H1 (cell line): ENCODE data around the gene PDIA2. TPM values are rescaled to one million over a fixed set of nuclear protein-coding genes. Genes with fewer than 3 reads are reported as not detected.

Experiments used
- CTCF ChIA-PET: fragments of 300-600 bp; sonication (Branson Sonifier 250); formaldehyde crosslinking; loops from one replicate; lab custom pipeline; 2021; ENCODE audit not compliant: partially characterized antibody; lab: Charles Lee
- POLR2A ChIA-PET: fragments of 300-600 bp; sonication (Branson Sonifier 250); formaldehyde crosslinking; loops from one replicate; lab custom pipeline; 2021; ENCODE audit warnings: inconsistent platforms; ENCODE audit not compliant: partially characterized antibody; lab: Charles Lee
- DNase-seq, 2 experiments: peaks; one replicate each; pipeline versions ENCODE4 v3.0.0 to v3.0.0-alpha.2; 2010 to 2022; ENCODE audit warnings: low spot score in 2 of 2, low read depth in 1 of 2, mixed read lengths in 1 of 2
- FAIRE-seq: peaks from 2 replicates; lab custom pipeline; 2011; peaks lifted over from hg19 to GRCh38; lab: Jason Lieb, UNC
- H2AFZ ChIP-seq: 2 replicates; pipeline ENCODE4 v1.8.1; 2012; ENCODE audit warnings: low read length, inconsistent platforms
- H2AK5ac ChIP-seq: 2 replicates; pipeline ENCODE4 v1.6.1; 2013; ENCODE audit warnings: low read depth, low read length
- H2BK120ac ChIP-seq: replicated peaks from 2 replicates; pipeline ENCODE3; 2013; ENCODE audit warnings: low read depth, low read length, inconsistent platforms
- H2BK12ac ChIP-seq: 2 replicates; pipeline ENCODE4 v1.6.1; 2013; ENCODE audit warnings: low read depth, low read length
- H2BK15ac ChIP-seq: 2 replicates; pipeline ENCODE4 v1.6.1; 2013; ENCODE audit warnings: low read length
- H2BK20ac ChIP-seq: 2 replicates; pipeline ENCODE4 v1.6.1; 2013; ENCODE audit warnings: low read length
- H2BK5ac ChIP-seq: 2 replicates; pipeline ENCODE4 v1.6.1; 2013; ENCODE audit warnings: low read depth, low read length
- H3K14ac ChIP-seq: 2 replicates; pipeline ENCODE4 v1.6.1; 2013; ENCODE audit warnings: inconsistent platforms; ENCODE audit not compliant: insufficient read length
- H3K18ac ChIP-seq: 2 replicates; pipeline ENCODE4 v1.6.1; 2013; ENCODE audit warnings: low read length; ENCODE audit errors: extremely low read depth
- H3K23ac ChIP-seq: 2 replicates; pipeline ENCODE4 v1.6.1; 2013; ENCODE audit warnings: inconsistent platforms; ENCODE audit not compliant: insufficient read length
- H3K23me2 ChIP-seq: 2 replicates; pipeline ENCODE4 v1.6.1; 2013; ENCODE audit warnings: low read depth, low read length
- H3K27ac ChIP-seq: 2 replicates; pipeline ENCODE4 v1.6.1; 2011; ENCODE audit warnings: low read depth, low read length, inconsistent platforms
- H3K27me3 ChIP-seq, 4 experiments: replicated peaks in 1 of 4; 1 replicate in 1 of 4; 2 replicates in 3 of 4; pipeline versions ENCODE4 v1.6.1 to v1.8.1; 2011 to 2013; ENCODE audit warnings: low read length in 3 of 4, mild to moderate bottlenecking in 3 of 4, inconsistent platforms in 2 of 4, mixed read lengths in 2 of 4, moderate library complexity in 1 of 4; ENCODE audit not compliant: control insufficient read depth in 3 of 4, insufficient read depth in 3 of 4; ENCODE audit errors: extremely low read depth in 1 of 4
- H3K36me3 ChIP-seq, 4 experiments: 2 replicates each; pipeline versions ENCODE4 v1.6.1 to v1.8.1; 2011 to 2013; ENCODE audit warnings: mild to moderate bottlenecking in 4 of 4, low read length in 3 of 4, moderate library complexity in 2 of 4, control low read depth in 1 of 4, inconsistent platforms in 1 of 4; ENCODE audit not compliant: insufficient read depth in 4 of 4, control insufficient read depth in 2 of 4
- H3K4ac ChIP-seq: replicated peaks from 2 replicates; pipeline ENCODE3; 2013; ENCODE audit warnings: low read length, low read depth, mixed read lengths, inconsistent platforms; ENCODE audit not compliant: insufficient read length
- H3K4me1 ChIP-seq, 4 experiments: replicated peaks in 1 of 4; 1 replicate in 1 of 4; 2 replicates in 3 of 4; pipeline versions ENCODE4 v1.6.1 to v1.8.1; 2011 to 2013; ENCODE audit warnings: low read length in 3 of 4, inconsistent platforms in 2 of 4, mixed read lengths in 1 of 4; ENCODE audit not compliant: insufficient read depth in 4 of 4, control insufficient read depth in 3 of 4
- H3K4me2 ChIP-seq, 2 experiments: 2 replicates each; pipeline versions ENCODE4 v1.6.1 to v1.8.1; 2011 to 2013; ENCODE audit warnings: low read depth in 2 of 2, low read length in 2 of 2, control low read depth in 1 of 2, inconsistent platforms in 1 of 2, mild to moderate bottlenecking in 1 of 2; ENCODE audit not compliant: insufficient read depth in 1 of 2
- H3K4me3 ChIP-seq, 4 experiments: fragments of 200-600, 300-600 bp in 1 of 4; sonication (generic), shearing (Covaris generic), sonication (Bioruptor Twin) in 1 of 4; 2 replicates each; pipeline versions ENCODE4 v1.5.1 to v1.8.1; 2011 to 2016; ENCODE audit warnings: low read length in 4 of 4, low read depth in 3 of 4, control low read depth in 2 of 4, inconsistent platforms in 2 of 4, mild to moderate bottlenecking in 2 of 4, mixed read lengths in 1 of 4, moderate library complexity in 1 of 4; ENCODE audit not compliant: insufficient read depth in 2 of 4; ENCODE audit errors: extremely low read depth in 1 of 4
- H3K56ac ChIP-seq: replicated peaks from 2 replicates; pipeline ENCODE3; 2013; ENCODE audit warnings: low read depth, mild to moderate bottlenecking, mixed read lengths, low read length, inconsistent platforms; ENCODE audit not compliant: insufficient read length
- H3K79me1 ChIP-seq: 2 replicates; pipeline ENCODE4 v1.6.1; 2013; ENCODE audit warnings: low read depth, low read length, control low read depth
- H3K79me2 ChIP-seq, 2 experiments: 2 replicates each; pipeline versions ENCODE4 v1.6.1 to v1.8.1; 2012 to 2013; ENCODE audit warnings: low read length in 2 of 2, mild to moderate bottlenecking in 2 of 2, inconsistent platforms in 1 of 2; ENCODE audit not compliant: insufficient read depth in 2 of 2, control insufficient read depth in 1 of 2
- H3K9ac ChIP-seq, 4 experiments: replicated peaks in 1 of 4; 1 replicate in 1 of 4; 2 replicates in 3 of 4; pipeline versions ENCODE4 v1.6.1 to v1.8.1; 2011 to 2013; ENCODE audit warnings: low read depth in 3 of 4, low read length in 3 of 4, control low read depth in 2 of 4, mild to moderate bottlenecking in 2 of 4, moderate library complexity in 2 of 4, inconsistent platforms in 1 of 4; ENCODE audit errors: extremely low read depth in 1 of 4
- H3K9me3 ChIP-seq, 2 experiments: 2 replicates each; pipeline versions ENCODE4 v1.6.1 to v1.8.1; 2012 to 2013; ENCODE audit warnings: mild to moderate bottlenecking in 2 of 2, moderate library complexity in 2 of 2, control low read depth in 1 of 2, inconsistent platforms in 1 of 2, low read depth in 1 of 2, low read length in 1 of 2, mixed read lengths in 1 of 2; ENCODE audit not compliant: insufficient read depth in 2 of 2
- H4K20me1 ChIP-seq, 2 experiments: replicated peaks in 1 of 2; 2 replicates each; pipeline versions ENCODE3 to v1.8.1; 2011 to 2013; ENCODE audit warnings: inconsistent platforms in 2 of 2, low read length in 2 of 2, mild to moderate bottlenecking in 1 of 2; ENCODE audit not compliant: insufficient read depth in 2 of 2, control insufficient read depth in 1 of 2
- H4K5ac ChIP-seq: 2 replicates; pipeline ENCODE4 v1.6.1; 2013; ENCODE audit warnings: low read length, low read depth, mixed read lengths, inconsistent platforms; ENCODE audit not compliant: insufficient read length
- H4K8ac ChIP-seq: 2 replicates; pipeline ENCODE4 v1.8.0; 2013; ENCODE audit warnings: mild to moderate bottlenecking, moderate library complexity, low read length, inconsistent platforms; ENCODE audit not compliant: insufficient read depth; ENCODE audit errors: extremely low read depth
- H4K91ac ChIP-seq: replicated peaks from 2 replicates; pipeline ENCODE3; 2013; ENCODE audit warnings: low read length, mixed read lengths, inconsistent platforms; ENCODE audit not compliant: insufficient read length
- GTF2F1 ChIP-seq: IDR thresholded peaks from 2 replicates; pipeline ENCODE4 v1.6.1; 2012; ENCODE audit warnings: low read depth, low read length, improper control_type of control experiment, borderline replicate concordance
- RXRA ChIP-seq: IDR thresholded peaks from 2 replicates; pipeline ENCODE4 v1.6.1; 2011; ENCODE audit warnings: low read depth, mild to moderate bottlenecking, low read length, moderate library complexity; ENCODE audit not compliant: insufficient read depth
- WGBS, 2 experiments: shearing (Covaris generic) in 1 of 2; methylation state at CpG; one replicate each; pipeline versions ENCODE4 v1.1.6 to v1.1.7; 2013 to 2015; ENCODE audit warnings: low lambda C conversion rate in 2 of 2, mixed read lengths in 2 of 2, inconsistent platforms in 1 of 2, low coverage in 1 of 2, missing lambda C conversion rate in 1 of 2; ENCODE audit not compliant: insufficient replicate concordance in 2 of 2, insufficient coverage in 1 of 2, insufficient read length in 1 of 2; ENCODE audit errors: extremely low coverage in 1 of 2, missing lambda C conversion rate in 1 of 2; 5-methylcytosine and 5-hydroxymethylcytosine counted together
- polyA plus RNA-seq, 7 experiments: library from polyadenylated mRNA; depleted of rRNA in 3 of 7; stranded (reverse) in 5 of 7; unstranded in 2 of 7; fragments of >200 nt in 5 of 7; fragments of 200-250 nt in 2 of 7; gene quantifications; 1 replicate in 5 of 7; 2 replicates in 1 of 7; 4 replicates in 1 of 7; pipeline versions ENCODE4 v1.2.1 to v1.2.3, GENCODE V29; 2011 to 2013; ENCODE audit warnings: missing spikeins in 2 of 7, mixed read lengths in 2 of 7
- total RNA-seq: library from RNA; stranded (reverse); fragmentation: NEBNext Ultra II Directional; extraction: Animal tissue kit (Norgen Biotek cat#: 25700); gene quantifications from 2 replicates; pipeline ENCODE4 v1.2.1, GENCODE V29; 2021

Gene PDIA2
- total and polyA plus RNA-seq, 2 of the 8 experiments (the other 6 are each of a cell fraction or from before 2014, with no cell fraction given), result 0.34 to 0.50 TPM

DNA sequence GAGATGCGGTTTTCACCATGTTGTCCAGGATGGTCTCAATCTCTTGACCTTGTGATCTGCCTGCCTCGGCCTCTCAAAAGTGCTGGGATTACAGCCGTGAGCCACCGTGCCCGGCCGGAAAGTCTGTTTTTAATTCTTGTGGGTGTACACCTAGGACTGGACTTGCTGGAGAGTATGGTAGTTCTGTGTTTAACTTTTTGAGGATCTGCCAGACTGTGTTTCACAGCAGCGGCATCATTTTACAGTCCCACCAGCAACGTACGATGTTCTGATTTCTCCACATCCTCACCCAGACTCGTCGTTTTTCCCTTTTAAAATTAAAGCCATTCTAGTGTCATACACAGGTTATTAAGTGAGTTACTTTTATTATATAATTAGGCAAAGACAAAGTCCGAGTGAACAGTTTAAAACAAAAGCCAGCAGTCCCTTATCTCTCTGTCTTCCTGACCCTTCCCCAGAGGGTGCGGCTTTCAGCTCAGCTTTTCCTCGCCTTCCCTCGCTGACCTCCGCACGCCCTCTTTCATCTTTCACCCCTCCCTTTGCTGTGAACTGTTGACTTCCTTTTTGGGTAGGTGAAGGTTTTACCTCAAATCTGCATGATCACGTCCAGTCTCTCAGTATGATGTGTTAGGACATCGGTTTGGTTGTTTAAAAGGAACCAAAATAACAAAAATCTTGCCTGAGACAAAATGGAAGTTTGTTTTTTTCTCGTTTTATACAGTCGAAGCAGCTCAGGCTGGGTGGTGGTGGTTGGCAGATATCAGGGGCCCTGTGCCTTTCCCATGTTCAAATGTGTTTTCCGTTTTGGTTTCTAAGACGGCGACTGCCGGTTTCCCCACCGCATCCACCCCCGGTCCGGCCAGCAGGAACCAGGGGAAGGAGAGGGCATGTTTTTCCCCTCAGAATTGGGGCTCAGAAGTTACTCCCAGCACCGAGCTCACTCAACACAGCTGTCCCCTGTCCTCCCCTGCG lies 30.3 kb upstream of the PDIA2 start:
- Histone ChIP-seq H4K20me1 (peaks cover 2 to 7% of the 10 kb centered on the region in 2 experiments), H2BK20ac (no peak overlapping the region), H3K4ac (no peak overlapping the region), H3K23me2 (no peaks in the 10 kb centered on the region), H2BK12ac (no peak overlapping the region), H2BK5ac (no peak overlapping the region), H3K14ac (no peak overlapping the region), H3K18ac (no peak overlapping the region), H3K4me1 (no peaks in the 10 kb centered on the region), H3K4me3 (no peak overlapping the region), H3K9me3 (no peaks in the 10 kb centered on the region), H3K27ac (no peak overlapping the region), H3K36me3 (peaks cover 0 to 14% (median 3%) of the 10 kb centered on the region in 4 experiments; a peak in 4 of 8 replicates), H3K79me2 (no peaks in the 10 kb centered on the region), H4K91ac (no peak overlapping the region), H3K23ac (no peak overlapping the region), H3K79me1 (no peaks in the 10 kb centered on the region; the same call in none of the 2 replicates), H2AK5ac (no peak overlapping the region), H2BK15ac (no peak overlapping the region), H4K5ac (no peak overlapping the region), H4K8ac (no peak overlapping the region), H3K27me3 (no peaks in the 10 kb centered on the region), H3K9ac (no peak overlapping the region), H2BK120ac (no peak overlapping the region), H3K4me2 (no peak overlapping the region), H3K56ac (no peak overlapping the region), H2AFZ (no peak overlapping the region)
- no peak for FAIRE-seq
- WGBS, 2 experiments, result 95% methylated on average over 30 of the region's 30 CpGs; no CpG with 5 or more reads in 1 of the 2 experiments
- TF ChIP-seq GTF2F1 (no peak), RXRA (no peak)
- DNase-seq, result no peak
- CTCF ChIA-PET, result interaction anchor here (0.7 to 1.2 kb wide), 3 partner anchors 69 to 797 kb away, joined by 3 read pairs; no protein-coding TSS in a partner anchor
- POLR2A ChIA-PET, result interaction anchor here (1.0 to 2.3 kb wide), 3 partner anchors 17 to 24 kb away, joined by 4 to 6 read pairs (median 4); no protein-coding TSS in a partner anchor
